GM13976 (cell line): ENCODE results near the gene TTYH2.

Experiments used
- DNase-seq: peaks from one replicate; pipeline ENCODE4 v3.0.0; 2012; ENCODE audit warnings: low spot score
- CTCF ChIP-seq: IDR thresholded peaks from 2 replicates; pipeline ENCODE4 v1.5.1; 2012; ENCODE audit warnings: borderline replicate concordance, mild to moderate bottlenecking; ENCODE audit not compliant: insufficient read depth; ENCODE audit errors: extremely low read depth, missing control alignments, control extremely low read depth
- in situ Hi-C: fragments of 300-500 bp; cut with MboI; formaldehyde crosslinking; loops from one replicate; pipeline ENCODE4 v1.12.0; 2022; ENCODE audit warnings: low sequenced_read_pairs, mixed read lengths, inconsistent platforms; ENCODE audit not compliant: unreplicated experiment

Gene TTYH2

GRCh38 chr17:74219576-74220133 is 6.3 kb downstream of the TTYH2 start:
- DNase-seq = no peak
- in situ Hi-C loops = no loop called here
- no peak for TF ChIP-seq CTCF

- in situ Hi-C loops = no loop called here
- DNase-seq = no peak
- no peak for TF ChIP-seq CTCF
Observed at GRCh38 chr17:74220219-74220618, 6.8 kb downstream of the TTYH2 start.

DNA sequence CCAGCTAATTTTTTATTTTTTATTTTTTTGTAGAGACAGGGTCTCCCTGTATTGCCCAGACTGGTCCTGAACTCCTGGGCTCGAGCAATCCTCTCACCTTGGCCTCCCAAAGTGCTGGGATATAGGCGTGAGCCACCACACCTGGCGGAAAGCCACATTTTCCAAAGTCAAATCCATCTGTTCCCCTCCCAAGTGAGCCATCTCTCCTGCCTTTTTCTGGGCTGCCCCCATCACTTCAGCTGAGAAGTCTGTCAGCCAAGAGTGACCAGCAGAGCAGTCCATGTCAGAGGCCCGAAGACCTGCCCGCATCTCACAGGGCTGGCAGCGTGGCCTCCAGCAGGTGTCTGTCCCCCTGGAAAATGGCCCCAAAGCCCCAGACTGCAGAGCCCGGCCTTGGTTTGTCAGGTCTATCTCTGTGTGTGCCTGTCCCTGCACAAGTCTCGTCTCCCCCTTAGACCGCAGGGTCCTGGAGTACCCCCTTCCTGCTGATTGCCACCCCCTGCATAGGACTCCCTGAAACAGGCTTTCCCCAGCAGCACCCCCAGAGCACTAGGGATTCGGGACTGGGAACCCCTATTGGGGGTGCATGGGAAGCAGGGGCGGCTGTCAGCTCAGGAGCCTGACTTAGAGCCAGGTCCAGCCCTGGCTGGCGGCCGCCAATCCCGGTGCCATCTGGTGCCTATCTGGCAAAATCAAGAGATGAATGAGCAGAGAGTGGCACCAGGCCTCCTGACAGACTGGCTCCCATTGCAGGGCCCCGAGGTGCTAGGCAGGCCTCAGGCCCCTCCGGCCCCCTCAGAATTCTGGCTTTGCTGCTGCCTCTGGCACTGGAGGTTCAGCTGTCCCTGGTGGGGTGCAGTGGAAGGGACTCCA is 7.8 kb downstream of the TTYH2 start:
- no peak for TF ChIP-seq CTCF
- in situ Hi-C loops = no loop called here

GRCh38 chr17:74222399-74222798 is 9.0 kb downstream of the TTYH2 start:
- DNase-seq = no peak
- no peak for TF ChIP-seq CTCF
- in situ Hi-C loops = no loop called here

More for the DNA sequence above, 7.8 kb downstream of the TTYH2 start:
- no peak for DNase-seq

GRCh38 chr17:74223901-74224300 is 10.5 kb downstream of the TTYH2 start:
- no peak for DNase-seq
- no peak for TF ChIP-seq CTCF
- in situ Hi-C loops = no loop called here

DNA sequence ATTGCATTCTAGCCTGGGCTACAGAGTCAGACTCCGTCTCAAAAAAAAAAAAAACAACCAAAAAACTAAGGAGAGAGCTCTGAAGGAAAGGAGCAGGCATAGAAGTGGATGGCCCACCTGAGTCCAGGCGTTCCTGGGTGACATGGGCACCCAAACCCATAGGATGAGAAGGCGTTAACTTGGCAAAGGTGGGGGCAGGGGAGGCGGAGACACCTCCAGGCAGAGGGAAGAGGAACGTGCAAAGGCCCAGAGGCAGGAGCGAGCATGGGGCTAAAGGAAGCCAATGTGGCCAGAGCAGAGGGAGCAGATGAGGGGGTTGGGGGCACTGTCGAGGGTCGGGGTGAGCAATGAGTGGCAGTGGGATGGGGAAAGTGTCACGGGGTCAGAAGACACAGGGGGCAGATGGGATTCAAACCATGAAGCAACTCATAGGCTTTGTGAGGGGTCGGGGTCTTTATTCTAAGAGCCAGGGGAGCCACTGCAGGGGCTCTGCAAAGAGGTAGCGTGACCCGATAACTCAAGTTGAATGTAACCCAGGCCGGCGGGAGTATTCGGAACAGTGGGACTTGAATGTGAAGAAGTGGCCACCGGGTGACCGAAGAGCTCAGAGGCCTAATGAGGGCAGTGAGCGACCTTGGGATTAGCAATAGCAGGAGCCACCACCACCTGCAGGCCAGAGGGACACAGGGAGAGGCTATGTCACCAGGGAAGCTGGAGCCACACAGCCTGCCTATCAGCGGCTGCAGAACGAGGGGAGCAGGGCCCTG is 11.8 kb downstream of the TTYH2 start:
- no peak for TF ChIP-seq CTCF
- in situ Hi-C loops = no loop called here
- DNase-seq = no peak
